Activated CD4-positive, alpha-beta T cell treated with anti-CD3 and anti-CD28 coated beads for 36 hours (primary cell): ENCODE measurements around the gene TMEM119. TPM values are rescaled to one million over a fixed set of nuclear protein-coding genes. Genes with fewer than 3 reads are reported as not detected.

Experiments
- ATAC-seq: fragments of 200-7000 bp; cut with Tn5 transposase; one replicate; pipeline ENCODE4 v1.10.0; 2021; ENCODE audit warnings: mild to moderate bottlenecking, moderate library complexity
- CTCF ChIA-PET: fragments of 350-600 bp; sonication (Branson Sonifier 250); formaldehyde crosslinking; loops from one replicate; lab custom pipeline; 2021; ENCODE audit warnings: antibody characterized with exemption; lab: Charles Lee
- POLR2A ChIA-PET: fragments of 350-600 bp; sonication (Branson Sonifier 250); formaldehyde crosslinking; loops from one replicate; lab custom pipeline; 2021; ENCODE audit warnings: antibody characterized with exemption, inconsistent platforms; lab: Charles Lee
- DNase-seq: peaks from one replicate; pipeline ENCODE4 v3.0.0-alpha.2; 2020
- H3K27ac Mint-ChIP-seq: one replicate; pipeline ENCODE4 v1.8.0; 2021; ENCODE audit warnings: mixed read lengths
- H3K27me3 Mint-ChIP-seq: one replicate; pipeline ENCODE4 v1.8.0; 2021; ENCODE audit warnings: mixed read lengths
- H3K36me3 Mint-ChIP-seq: one replicate; pipeline ENCODE4 v1.8.0; 2021; ENCODE audit warnings: low read depth, mixed read lengths
- H3K4me1 Mint-ChIP-seq: one replicate; pipeline ENCODE4 v1.8.0; 2021; ENCODE audit warnings: mixed read lengths
- H3K4me3 Mint-ChIP-seq: one replicate; pipeline ENCODE4 v1.8.0; 2021; ENCODE audit warnings: mild to moderate bottlenecking, moderate library complexity, mixed read lengths
- H3K9me3 Mint-ChIP-seq: one replicate; pipeline ENCODE4 v1.8.0; 2021; ENCODE audit warnings: low read depth, mixed read lengths
- intact Hi-C, 2 experiments: fragments of 100-400 bp; cut with DNase I in 1 of 2; cut with micrococcal nuclease in 1 of 2; formaldehyde crosslinking; loops; one replicate each; pipeline versions ENCODE4 v1.14.2 to v1.15.1; 2022 to 2024; cut with DNase I, micrococcal nuclease
- microRNA-seq: library from miRNA; unstranded; fragments of <30 nt; microRNA quantifications from one replicate; pipeline ENCODE4 v1.2.0, GENCODE V29; 2021; ENCODE audit warnings: borderline replicate concordance
- total RNA-seq, 2 experiments: library from RNA; stranded (reverse); gene quantifications; one replicate each; pipeline ENCODE4 v1.2.3, GENCODE V29; 2021

TMEM119 gene
- total RNA-seq, 2 experiments from 2014 or later = 0.21 to 0.28 TPM

GRCh38 chr12:108548954-108549521, 48.8 kb downstream of the TMEM119 start:
- Mint-ChIP-seq H3K27ac (peak overlapping the region; percentile 33), H3K4me1 (peaks cover 39% of the 10 kb centered on the region), H3K9me3 (no peaks in the 10 kb centered on the region), H3K27me3 (no peaks in the 10 kb centered on the region), H3K36me3 (peaks cover 42% of the 10 kb centered on the region), H3K4me3 (no peak overlapping the region)
- POLR2A ChIA-PET = interaction anchor here (0.6 kb wide), 1 partner anchor 9 kb away, joined by 3 read pairs; no protein-coding TSS in a partner anchor
- CTCF ChIA-PET = interaction anchor here (0.6 to 1.7 kb wide), 6 partner anchors 9 to 314 kb away, joined by 3 to 5 read pairs (median 3); no protein-coding TSS in a partner anchor
- intact Hi-C loops = no loop called here
- DNase-seq (no peak), ATAC-seq (no peak)

- CTCF ChIA-PET = interaction anchor here (0.9 kb wide), 1 partner anchor 35 kb away, joined by 3 read pairs; no protein-coding TSS in a partner anchor
- Mint-ChIP-seq H3K4me1 (peaks cover 26% of the 10 kb centered on the region), H3K36me3 (peaks cover 53% of the 10 kb centered on the region), H3K4me3 (no peak overlapping the region), H3K27me3 (no peaks in the 10 kb centered on the region), H3K9me3 (no peaks in the 10 kb centered on the region), H3K27ac (no peak overlapping the region)
- ATAC-seq = no peak
- POLR2A ChIA-PET = no interaction called here
- intact Hi-C loops = no loop called here
- no peak for DNase-seq
These were observed 50.2 kb downstream of the TMEM119 start for GRCh38 chr12:108547686-108548085.

- no peaks in the 10 kb centered on the region for H3K27me3 Mint-ChIP-seq
- POLR2A ChIA-PET = no interaction called here
- H3K27ac Mint-ChIP-seq = no peak overlapping the region
- H3K36me3 Mint-ChIP-seq = peaks cover 49% of the 10 kb centered on the region
- peaks cover 12% of the 10 kb centered on the region for H3K4me1 Mint-ChIP-seq
- CTCF ChIA-PET = no interaction called here
- intact Hi-C loops = no loop called here
- H3K9me3 Mint-ChIP-seq = no peaks in the 10 kb centered on the region
- DNase-seq (no peak), ATAC-seq (no peak)
- H3K4me3 Mint-ChIP-seq = no peak overlapping the region
These were observed 54.2 kb downstream of the TMEM119 start for GRCh38 chr12:108543652-108544051.

- Mint-ChIP-seq H3K36me3 (peaks cover 50% of the 10 kb centered on the region), H3K27me3 (no peaks in the 10 kb centered on the region), H3K4me3 (no peak overlapping the region), H3K9me3 (no peaks in the 10 kb centered on the region), H3K27ac (peak overlapping the region; percentile 42), H3K4me1 (peaks cover 12% of the 10 kb centered on the region)
- ATAC-seq = no peak
- CTCF ChIA-PET = no interaction called here
- no peak for DNase-seq
- intact Hi-C loops = loop anchor here in 1 of 2 experiments (1.0 kb wide), 1 partner anchor 9 kb away; no protein-coding TSS in a partner anchor
- POLR2A ChIA-PET = no interaction called here
These were observed 55.6 kb downstream of the TMEM119 start for GRCh38 chr12:108542320-108542719.

Small RNAs within 50 kb of the gene (microRNA-seq; reads per million reads assigned to microRNA genes)
- not detected for gene MIR4496

Other genes with a start within 250 kb of the TMEM119 start
- 1 to 10 TPM; 3.5 to 4.5 TPM for gene FICD, start 82.8 kb downstream of the TMEM119 start, total RNA-seq
- gene SART3, start 36.9 kb downstream of the TMEM119 start, total RNA-seq = 10 to 100 TPM; 69.3 to 87.1 TPM
- 10 to 100 TPM; 67.3 to 83.8 TPM for gene ISCU, start 35.5 kb downstream of the TMEM119 start, total RNA-seq
- gene SELPLG, start 35.8 kb upstream of the TMEM119 start, total RNA-seq = 10 to 100 TPM; 31.0 to 36.9 TPM
- 10 to 100 TPM; 83.5 to 90.8 TPM for gene CORO1C, start 133.4 kb upstream of the TMEM119 start, total RNA-seq